Measurements from ENCODE around the gene MMP2. TPM values are rescaled to one million over a fixed set of nuclear protein-coding genes. Genes with fewer than 3 reads are reported as not detected.

MMP2 gene
- polyA plus RNA-seq, 1 donor from 2014 or later = 2.5 TPM

GRCh38 chr16:55499951-55500529 lies 21.0 kb downstream of the MMP2 start:
- no peaks in the 10 kb centered on the region for H3K9me2 ChIP-seq (ENCODE audit: insufficient read depth, low read length)
- no peak overlapping the region for H3K4me2 ChIP-seq (ENCODE audit: low read length)
- H3K4me3 ChIP-seq (ENCODE audit: low read length) = no peak overlapping the region
- H3K9me3 ChIP-seq (ENCODE audit: low read length) = no peaks in the 10 kb centered on the region
- no peaks in the 10 kb centered on the region for H3K79me2 ChIP-seq (replicated peaks; ENCODE audit: insufficient read depth, low read length)
- H3K27me3 ChIP-seq (ENCODE audit: insufficient read depth, low read depth, low read length) = no peaks in the 10 kb centered on the region
- H2AFZ ChIP-seq (ENCODE audit: low read depth, low read length) = no peak overlapping the region
- no peak for TF ChIP-seq RAD21 (conservative IDR thresholded peaks at IDR 0.05)
- TF ChIP-seq EP300 (conservative IDR thresholded peaks at IDR 0.05; ENCODE audit: poor library complexity, severe bottlenecking) = no peak
- no peak for TF ChIP-seq CTCF (IDR thresholded peaks at IDR 0.05; ENCODE audit: poor library complexity, severe bottlenecking)
- no peak for TF ChIP-seq POLR2AphosphoS5 (IDR thresholded peaks at IDR 0.05)
- TF ChIP-seq SMC3 (conservative IDR thresholded peaks at IDR 0.05; ENCODE audit: poor library complexity) = no peak
- no peak for TF ChIP-seq REST (IDR thresholded peaks at IDR 0.05; ENCODE audit: borderline replicate concordance)
- no peak for TF ChIP-seq MXI1 (conservative IDR thresholded peaks at IDR 0.05; ENCODE audit: poor library complexity, severe bottlenecking)
- TF ChIP-seq EZH2 (IDR thresholded peaks at IDR 0.05; ENCODE audit: borderline replicate concordance, insufficient read depth, low read length, poor library complexity, severe bottlenecking) = no peak
- no peak for TF ChIP-seq TAF1 (IDR thresholded peaks at IDR 0.05; ENCODE audit: low read depth)
- H3K36me3 ChIP-seq (ENCODE audit: insufficient read depth, low read length) = no peaks in the 10 kb centered on the region
- no peaks in the 10 kb centered on the region for H4K20me1 ChIP-seq (ENCODE audit: insufficient read depth)
- no peaks in the 10 kb centered on the region for H3F3A ChIP-seq (ENCODE audit: insufficient read depth, low read length, poor library complexity, severe bottlenecking)
- no peak overlapping the region for H3K27ac ChIP-seq (ENCODE audit: low read length)
- no peak overlapping the region for H3K9ac ChIP-seq (ENCODE audit: low read length)

- Histone ChIP-seq H3K36me3 (ENCODE audit: insufficient read depth, low read length) (no peaks in the 10 kb centered on the region), H3K9ac (ENCODE audit: low read length) (no peak overlapping the region), H3K79me2 (replicated peaks; ENCODE audit: insufficient read depth, low read length) (no peaks in the 10 kb centered on the region), H3K9me2 (ENCODE audit: insufficient read depth, low read length) (no peaks in the 10 kb centered on the region), H3K4me3 (ENCODE audit: low read length) (no peak overlapping the region), H4K20me1 (ENCODE audit: insufficient read depth) (no peaks in the 10 kb centered on the region), H2AFZ (ENCODE audit: low read depth, low read length) (no peak overlapping the region), H3K27ac (ENCODE audit: low read length) (no peak overlapping the region), H3F3A (ENCODE audit: insufficient read depth, low read length, poor library complexity, severe bottlenecking) (no peaks in the 10 kb centered on the region), H3K9me3 (ENCODE audit: low read length) (no peaks in the 10 kb centered on the region), H3K4me2 (ENCODE audit: low read length) (no peak overlapping the region), H3K27me3 (ENCODE audit: insufficient read depth, low read depth, low read length) (no peaks in the 10 kb centered on the region)
- no peak for TF ChIP-seq CTCF (IDR thresholded peaks at IDR 0.05; ENCODE audit: poor library complexity, severe bottlenecking)
Observed at GRCh38 chr16:55500530-55501011, 21.6 kb downstream of the MMP2 start.

Data from neural cell (in vitro differentiated cells).